KOPT-K1 (cell line): Measurements from ENCODE around the gene PCMT1.

Source experiments
- H3K27ac ChIP-seq: fragments of 200-600 bp; sonication (generic); 2 replicates; pipeline ENCODE4 v1.5.1; 2016; ENCODE audit warnings: antibody characterized with exemption, mild to moderate bottlenecking, low read depth, low read length; ENCODE audit not compliant: poor library complexity, severe bottlenecking
- H3K36me3 ChIP-seq: fragments of 200-600 bp; sonication (generic); 2 replicates; pipeline ENCODE4 v1.5.1; 2017; ENCODE audit warnings: antibody characterized with exemption, mild to moderate bottlenecking, low read length, moderate library complexity; ENCODE audit not compliant: insufficient read depth
- H3K9me3 ChIP-seq: fragments of 200-600 bp; sonication (generic); 2 replicates; pipeline ENCODE4 v1.5.1; 2017; ENCODE audit warnings: antibody characterized with exemption, low read length, mild to moderate bottlenecking; ENCODE audit not compliant: insufficient read depth, poor library complexity, severe bottlenecking

The PCMT1 gene

DNA sequence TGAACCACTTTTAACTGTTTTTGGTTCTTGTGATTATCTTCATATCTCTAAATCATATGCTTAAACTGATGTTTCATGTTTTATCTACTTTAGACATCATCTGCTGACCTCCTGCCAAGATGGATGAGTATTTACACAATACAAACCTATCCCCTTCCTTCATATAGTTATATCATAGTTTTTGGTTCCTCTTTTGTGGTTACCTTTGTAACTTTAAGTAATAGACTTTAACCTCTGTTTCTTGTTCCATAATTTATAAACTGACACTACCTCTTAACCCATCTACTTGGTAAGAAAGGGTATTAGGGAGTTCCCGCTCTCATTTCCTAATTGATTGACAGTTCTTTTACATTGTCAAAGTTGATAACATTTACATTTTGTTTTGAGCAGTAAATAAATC is 11.9 kb downstream of the PCMT1 start:
- H3K9me3 ChIP-seq = peaks cover 21% of the 10 kb centered on the region
- H3K27ac ChIP-seq = no peak overlapping the region
- H3K36me3 ChIP-seq = peaks cover 52% of the 10 kb centered on the region

GRCh38 chr6:149763866-149764265 is 14.3 kb downstream of the PCMT1 start:
- no peak overlapping the region for H3K27ac ChIP-seq
- peaks cover 32% of the 10 kb centered on the region for H3K9me3 ChIP-seq
- H3K36me3 ChIP-seq = peaks cover 65% of the 10 kb centered on the region

DNA sequence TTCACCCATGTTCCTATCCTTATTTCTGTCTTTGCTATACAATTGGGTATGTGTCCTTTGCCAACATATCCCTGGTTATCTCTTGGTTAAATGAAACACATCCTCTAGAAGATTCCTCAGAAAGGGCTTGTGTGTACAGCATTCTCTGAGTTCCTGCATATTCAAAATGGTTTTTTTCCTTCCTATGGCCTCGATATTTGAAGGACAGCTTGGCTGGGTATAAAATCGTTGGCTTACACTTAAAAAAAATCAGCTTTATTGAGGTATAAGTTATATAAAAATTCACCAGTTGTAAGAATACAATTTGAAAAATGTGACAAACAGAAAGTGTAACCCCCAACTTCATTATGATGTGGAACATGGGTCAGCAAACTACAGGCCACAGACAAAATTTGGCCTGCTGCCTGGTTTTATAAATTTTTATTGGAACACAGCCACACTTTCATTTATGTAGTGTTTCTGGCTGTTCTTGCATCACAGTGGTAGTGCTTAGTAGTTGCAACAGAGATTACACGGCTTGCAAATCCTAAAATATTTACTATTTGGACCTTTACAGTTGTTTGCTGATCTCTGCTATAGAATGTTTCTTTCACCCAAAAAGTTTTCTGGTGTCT is 16.7 kb downstream of the PCMT1 start:
- no peak overlapping the region for H3K27ac ChIP-seq
- peaks cover 69% of the 10 kb centered on the region for H3K36me3 ChIP-seq
- H3K9me3 ChIP-seq = peaks cover 32% of the 10 kb centered on the region

- H3K36me3 ChIP-seq = peaks cover 83% of the 10 kb centered on the region
- no peak overlapping the region for H3K27ac ChIP-seq
- H3K9me3 ChIP-seq = peaks cover 24% of the 10 kb centered on the region
Observed at GRCh38 chr6:149769676-149770075, 20.1 kb downstream of the PCMT1 start.

DNA sequence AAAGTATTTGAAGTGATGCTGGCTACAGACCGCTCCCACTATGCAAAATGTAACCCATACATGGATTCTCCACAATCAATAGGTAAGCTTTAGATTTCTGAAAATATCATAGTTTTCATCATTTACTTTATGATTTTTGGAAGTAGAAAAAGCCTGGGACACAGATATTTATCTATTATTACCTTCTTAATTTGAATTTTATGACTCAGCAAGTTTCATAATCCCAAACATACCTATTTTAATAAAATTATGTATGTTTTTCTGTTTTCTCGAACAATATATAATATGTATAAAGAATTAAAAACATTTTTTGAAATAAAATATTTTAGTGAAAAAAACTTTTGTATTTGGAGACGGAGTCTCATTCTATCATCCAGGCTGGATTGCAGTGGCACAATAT is 21.6 kb downstream of the PCMT1 start:
- peaks cover 89% of the 10 kb centered on the region for H3K36me3 ChIP-seq
- H3K27ac ChIP-seq = peak overlapping the region; percentile 34

DNA sequence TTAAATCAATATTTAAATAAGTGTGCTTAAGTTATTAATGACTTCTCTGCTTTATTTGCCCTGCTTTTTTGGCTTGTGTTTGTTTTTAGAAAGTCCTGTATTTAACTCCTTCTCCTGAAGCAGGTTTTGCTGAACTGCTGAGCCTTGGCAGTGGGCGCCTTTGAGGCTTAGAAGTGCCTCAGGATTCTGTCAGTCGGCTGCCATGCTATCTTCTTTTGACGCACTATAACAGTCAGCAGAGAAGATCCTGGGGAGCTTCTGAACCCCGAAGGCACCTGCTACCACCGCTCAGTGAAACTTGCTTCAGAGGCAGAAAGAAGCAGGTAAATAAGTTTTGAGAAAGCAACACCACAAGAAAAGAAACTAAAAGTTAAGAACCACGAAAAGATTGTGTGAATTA is 22.4 kb downstream of the PCMT1 start:
- Histone ChIP-seq H3K27ac (peak overlapping the region; percentile 34), H3K36me3 (peaks cover 89% of the 10 kb centered on the region), H3K9me3 (peaks cover 6% of the 10 kb centered on the region)

More for the DNA sequence above, 21.6 kb downstream of the PCMT1 start:
- H3K9me3 ChIP-seq = peaks cover 14% of the 10 kb centered on the region

DNA sequence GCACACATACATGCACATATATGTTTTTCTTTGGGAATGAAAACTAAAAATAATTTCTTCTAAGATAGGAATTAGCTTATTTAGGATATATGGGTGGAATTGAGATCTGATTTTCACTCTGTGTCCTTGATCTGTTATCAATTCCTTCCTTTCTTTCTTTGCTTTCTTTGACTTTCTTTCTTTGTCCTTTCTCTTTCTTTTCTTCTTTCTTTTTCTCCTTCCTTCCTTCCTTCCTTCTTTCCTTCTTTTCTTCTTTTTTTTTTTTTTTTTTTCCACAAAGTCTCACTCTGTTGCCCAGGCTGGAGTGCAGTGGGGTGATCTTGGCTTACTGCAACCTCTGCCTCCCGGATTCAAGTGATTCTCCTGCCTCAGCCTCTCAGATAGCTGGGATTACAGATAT is 28.1 kb downstream of the PCMT1 start:
- Histone ChIP-seq H3K27ac (no peak overlapping the region), H3K9me3 (no peaks in the 10 kb centered on the region), H3K36me3 (peaks cover 93% of the 10 kb centered on the region)

DNA sequence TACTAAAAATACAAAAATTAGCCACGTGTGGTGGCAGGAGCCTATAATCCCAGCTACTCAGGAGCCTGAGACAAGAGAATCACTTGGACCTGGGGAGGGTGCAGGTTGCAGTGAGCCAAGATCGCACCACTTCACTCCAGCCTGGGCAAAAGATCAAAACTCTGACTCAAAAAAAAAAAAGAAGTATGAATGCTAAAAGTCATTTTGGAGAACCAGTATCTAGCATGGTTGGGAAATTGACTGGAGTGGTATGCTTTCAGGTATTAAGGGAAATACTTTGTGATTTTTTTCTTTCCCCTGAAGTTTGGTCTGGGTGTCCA is 30.1 kb downstream of the PCMT1 start:
- Histone ChIP-seq H3K36me3 (peaks cover 93% of the 10 kb centered on the region), H3K27ac (no peak overlapping the region), H3K9me3 (no peaks in the 10 kb centered on the region)

GRCh38 chr6:149781715-149782114 is 32.2 kb downstream of the PCMT1 start:
- H3K36me3 ChIP-seq = peaks cover 73% of the 10 kb centered on the region
- no peak overlapping the region for H3K27ac ChIP-seq
- no peaks in the 10 kb centered on the region for H3K9me3 ChIP-seq

GRCh38 chr6:149782337-149782736 is 32.8 kb downstream of the PCMT1 start:
- H3K27ac ChIP-seq = no peak overlapping the region
- H3K9me3 ChIP-seq = no peaks in the 10 kb centered on the region
- peaks cover 67% of the 10 kb centered on the region for H3K36me3 ChIP-seq

- no peaks in the 10 kb centered on the region for H3K9me3 ChIP-seq
- peaks cover 56% of the 10 kb centered on the region for H3K36me3 ChIP-seq
- no peak overlapping the region for H3K27ac ChIP-seq
Observed at GRCh38 chr6:149783551-149783950, 34.0 kb downstream of the PCMT1 start.

GRCh38 chr6:149806127-149806526 is 56.6 kb downstream of the PCMT1 start:
- Histone ChIP-seq H3K9me3 (no peaks in the 10 kb centered on the region), H3K27ac (peak overlapping the region; percentile 29), H3K36me3 (peaks cover 45% of the 10 kb centered on the region)

GRCh38 chr6:149809798-149810197 is 60.3 kb downstream of the PCMT1 start:
- Histone ChIP-seq H3K27ac (peak overlapping the region; percentile 55), H3K9me3 (no peaks in the 10 kb centered on the region), H3K36me3 (peaks cover 23% of the 10 kb centered on the region)

DNA sequence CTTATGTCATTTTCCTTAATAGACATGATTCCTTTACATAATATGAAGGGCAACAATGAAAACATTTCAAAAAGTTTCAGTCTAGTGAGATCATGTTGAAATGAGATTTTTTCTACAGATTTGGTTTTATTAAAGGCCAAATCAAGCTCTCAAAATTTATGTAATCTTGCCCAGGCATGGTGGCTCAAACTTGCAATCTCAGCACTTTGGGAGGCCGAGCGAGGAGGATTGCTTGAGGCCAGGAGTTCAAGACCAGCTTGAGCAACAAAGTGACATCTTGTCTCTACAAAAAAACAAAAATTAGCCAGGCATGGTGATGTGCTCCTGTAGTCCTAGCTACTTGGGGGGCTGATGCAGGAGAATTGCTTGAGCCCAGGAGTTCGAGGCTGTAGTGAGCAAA is 63.8 kb downstream of the PCMT1 start:
- no peak overlapping the region for H3K27ac ChIP-seq
- H3K36me3 ChIP-seq = peaks cover 16% of the 10 kb centered on the region
- H3K9me3 ChIP-seq = no peaks in the 10 kb centered on the region

GRCh38 chr6:149815788-149816187 is 66.2 kb downstream of the PCMT1 start:
- Histone ChIP-seq H3K36me3 (peaks cover 11% of the 10 kb centered on the region), H3K27ac (no peak overlapping the region), H3K9me3 (no peaks in the 10 kb centered on the region)

GRCh38 chr6:149820506-149820905 is 71.0 kb downstream of the PCMT1 start:
- Histone ChIP-seq H3K36me3 (peaks cover 7% of the 10 kb centered on the region), H3K9me3 (no peaks in the 10 kb centered on the region), H3K27ac (no peak overlapping the region)
